HepG2 (cell line): ENCODE data around the gene ACBD3. TPM values are rescaled to one million over a fixed set of nuclear protein-coding genes. Genes with fewer than 3 reads are reported as not detected.

ENCODE experiments used
- ATAC-seq: fragments of 200-7000 bp; cut with Tn5 transposase; 3 replicates; pipeline ENCODE4 v1.9.1; 2020; ENCODE audit warnings: mild to moderate bottlenecking, moderate library complexity
- BruUV-seq: library from RNA; stranded (reverse); fragments of 400-500 nt; replicated peaks from 2 replicates; lab custom pipeline; 2021; lab: Mats Ljungman, UMichigan
- CTCF ChIA-PET: fragments of 300-600 bp; formaldehyde crosslinking; extraction: SDS; loops from one replicate; lab custom pipeline; 2021; ENCODE audit warnings: low total read pairs, inconsistent platforms, low intra/inter-chr PET ratio; lab: Yijun Ruan, JAX
- POLR2A ChIA-PET: fragments of 350-600 bp; sonication (Branson Sonifier 250); formaldehyde crosslinking; loops from one replicate; lab custom pipeline; 2020; ENCODE audit warnings: antibody characterized with exemption, inconsistent platforms; lab: Yijun Ruan, JAX
- DNase-seq: peaks from one replicate; pipeline ENCODE4 v3.0.0-alpha.2; 2015; ENCODE audit warnings: low spot score
- FAIRE-seq: peaks from 3 replicates; lab custom pipeline; 2011; peaks lifted over from hg19 to GRCh38; lab: Jason Lieb, UNC
- H2AFZ ChIP-seq: one replicate; pipeline ENCODE4 v1.6.1; 2011; ENCODE audit warnings: low read length, inconsistent platforms
- H3K27ac ChIP-seq: fragments of 300-600 bp; 3 replicates; pipeline ENCODE4 v1.8.0; 2011; ENCODE audit warnings: mixed run types, mild to moderate bottlenecking, mixed read lengths, low read length, inconsistent platforms; ENCODE audit not compliant: insufficient read depth; ENCODE audit errors: extremely low read length
- H3K27me3 ChIP-seq, 2 experiments: fragments of 200-600 bp in 1 of 2; 2 replicates in 1 of 2; 3 replicates in 1 of 2; pipeline versions ENCODE4 v1.6.0 to v1.8.0; 2011; ENCODE audit warnings: low read length in 2 of 2, mild to moderate bottlenecking in 2 of 2, moderate library complexity in 2 of 2, inconsistent platforms in 1 of 2; ENCODE audit not compliant: insufficient read depth in 2 of 2, control insufficient read depth in 1 of 2
- H3K36me3 ChIP-seq, 2 experiments: fragments of 200-600 bp in 1 of 2; replicated peaks in 1 of 2; 2 replicates in 1 of 2; 3 replicates in 1 of 2; pipeline versions ENCODE4 v1.5.1 to v1.8.0; 2011; ENCODE audit warnings: low read length in 2 of 2, inconsistent platforms in 1 of 2; ENCODE audit not compliant: insufficient read depth in 2 of 2, control insufficient read depth in 1 of 2
- H3K4me1 ChIP-seq: 2 replicates; pipeline ENCODE4 v1.5.1; 2012; ENCODE audit warnings: low read length, inconsistent platforms; ENCODE audit not compliant: insufficient read depth
- H3K4me2 ChIP-seq: 2 replicates; pipeline ENCODE4 v1.6.0; 2011; ENCODE audit warnings: low read depth, low read length, inconsistent platforms
- H3K4me3 ChIP-seq, 3 experiments: fragments of 200-600 bp in 1 of 3; sonication (generic), shearing (Covaris generic) in 1 of 3; replicated peaks in 1 of 3; 2 replicates each; pipeline ENCODE4 v1.5.1; 2011 to 2016; ENCODE audit warnings: low read length in 3 of 3, inconsistent platforms in 2 of 3, low read depth in 2 of 3, mild to moderate bottlenecking in 2 of 3, control low read depth in 1 of 3, mixed read lengths in 1 of 3; ENCODE audit not compliant: insufficient read depth in 1 of 3
- H3K79me2 ChIP-seq: one replicate; pipeline ENCODE4 v1.6.1; 2011; ENCODE audit warnings: low read length, inconsistent platforms; ENCODE audit not compliant: insufficient read depth
- H3K9ac ChIP-seq: 2 replicates; pipeline ENCODE4 v1.6.0; 2011; ENCODE audit warnings: mild to moderate bottlenecking, low read depth, low read length, inconsistent platforms; ENCODE audit not compliant: insufficient read depth
- H3K9me3 ChIP-seq: 2 replicates; pipeline ENCODE4 v1.5.1; 2012; ENCODE audit warnings: mild to moderate bottlenecking, low read length
- H4K20me1 ChIP-seq: 2 replicates; pipeline ENCODE4 v1.6.0; 2011; ENCODE audit warnings: inconsistent platforms, mild to moderate bottlenecking, low read length, moderate library complexity; ENCODE audit not compliant: insufficient read depth
- HNF1B ChIP-seq: sonication (generic); formaldehyde crosslinking; IDR thresholded peaks from 2 replicates; pipeline ENCODE4 v1.5.1; 2020; ENCODE audit warnings: mild to moderate bottlenecking, moderate library complexity, missing genetic modification reagents
- RNF219 ChIP-seq: sonication (generic); formaldehyde crosslinking; IDR thresholded peaks from 2 replicates; pipeline ENCODE4 v1.5.0; 2020; ENCODE audit warnings: mild to moderate bottlenecking, missing genetic modification reagents
- WGBS: methylation state at CpG from one replicate; pipeline ENCODE4 v1.1.6; 2017; ENCODE audit warnings: low lambda C conversion rate; 5-methylcytosine and 5-hydroxymethylcytosine counted together
- in situ Hi-C: cut with HindIII; loops from 2 replicates; pipeline ENCODE4 v1.10.0; 2017; ENCODE audit warnings: low pct_unique_long_range_greater_than_20kb; ENCODE audit not compliant: extremely low pct_ligation_motif_present
- intact Hi-C: fragments of 100-400 bp; cut with micrococcal nuclease; formaldehyde crosslinking; loops from one replicate; pipeline ENCODE4 v1.10.0; 2022; ENCODE audit not compliant: unreplicated experiment
- polyA plus RNA-seq, 8 experiments: library from polyadenylated mRNA; depleted of rRNA in 3 of 8; stranded (reverse) in 7 of 8; unstranded in 1 of 8; fragments of >200 nt; fragmentation: Illumina TruSeq in 4 of 8; extraction: Trizol in 4 of 8; gene quantifications; 2 replicates each; pipeline versions ENCODE4 v1.2.1 to v1.2.3, GENCODE V29; 2011 to 2016; ENCODE audit warnings: low read depth in 4 of 8, missing spikeins in 1 of 8, mixed read lengths in 1 of 8; ENCODE audit not compliant: insufficient read depth in 1 of 8
- total RNA-seq, 5 experiments: library from RNA; depleted of rRNA; stranded (reverse); fragments of >200 nt; fragmentation: Illumina TruSeq; extraction: Trizol; gene quantifications; 2 replicates each; pipeline ENCODE4 v1.2.3, GENCODE V29; 2016; ENCODE audit warnings: low read depth in 1 of 5
- TF ChIP-seq, protein P1 (sequence below): sonication (generic); formaldehyde crosslinking; IDR thresholded peaks from 2 replicates; pipeline ENCODE4 v1.4.0; 2020; ENCODE audit warnings: missing genetic modification reagents

The ACBD3 gene
- total and polyA plus RNA-seq, 2 of the 13 experiments (the other 11 are each of a cell fraction or from before 2014, with no cell fraction given), result 24.3 to 39.3 TPM

- ChIA-PET CTCF (no interaction called here), POLR2A (interaction anchor here (1.1 kb wide), 1 partner anchor 231 kb away, joined by 3 read pairs; no protein-coding TSS in a partner anchor)
- FAIRE-seq, result no peak
- H3K9ac ChIP-seq, result no peak overlapping the region
- H3K9me3 ChIP-seq, result no peaks in the 10 kb centered on the region
- no peak overlapping the region for H2AFZ ChIP-seq
- H3K4me3 ChIP-seq, result no peak overlapping the region
- 95% methylated on average over 8 of the region's 8 CpGs for WGBS
- BruUV-seq, result no TSS peak
- H3K79me2 ChIP-seq, result peaks cover 16% of the 10 kb centered on the region
- H3K4me1 ChIP-seq, result 0 out of 2 replicates have a peak, but pooled peaks cover 6% of the 10 kb centered on the region
- TF ChIP-seq RNF219 (CRISPR knock-in tag), result no peak
- TF ChIP-seq HNF1B (CRISPR knock-in tag), result no peak
- TF ChIP-seq, protein P1, sequence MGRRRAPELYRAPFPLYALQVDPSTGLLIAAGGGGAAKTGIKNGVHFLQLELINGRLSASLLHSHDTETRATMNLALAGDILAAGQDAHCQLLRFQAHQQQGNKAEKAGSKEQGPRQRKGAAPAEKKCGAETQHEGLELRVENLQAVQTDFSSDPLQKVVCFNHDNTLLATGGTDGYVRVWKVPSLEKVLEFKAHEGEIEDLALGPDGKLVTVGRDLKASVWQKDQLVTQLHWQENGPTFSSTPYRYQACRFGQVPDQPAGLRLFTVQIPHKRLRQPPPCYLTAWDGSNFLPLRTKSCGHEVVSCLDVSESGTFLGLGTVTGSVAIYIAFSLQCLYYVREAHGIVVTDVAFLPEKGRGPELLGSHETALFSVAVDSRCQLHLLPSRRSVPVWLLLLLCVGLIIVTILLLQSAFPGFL (CRISPR knock-in tag), result no peak
- TF ChIP-seq, all 625 proteins: peak for 0
- Histone ChIP-seq H3K36me3 (peaks cover 24 to 69% of the 10 kb centered on the region in 2 experiments), H3K4me2 (no peak overlapping the region), H4K20me1 (peaks cover 13% of the 10 kb centered on the region), H3K27me3 (no peaks in the 10 kb centered on the region), H3K27ac (no peak overlapping the region)
- in situ Hi-C loops, result no loop called here
- DNase-seq, result no peak
- no peak for ATAC-seq
- intact Hi-C loops, result no loop called here
Observed at GRCh38 chr1:226162898-226163297, 23.6 kb downstream of the ACBD3 start.
